ENCODE measurements around the gene SLC5A1.

DNA sequence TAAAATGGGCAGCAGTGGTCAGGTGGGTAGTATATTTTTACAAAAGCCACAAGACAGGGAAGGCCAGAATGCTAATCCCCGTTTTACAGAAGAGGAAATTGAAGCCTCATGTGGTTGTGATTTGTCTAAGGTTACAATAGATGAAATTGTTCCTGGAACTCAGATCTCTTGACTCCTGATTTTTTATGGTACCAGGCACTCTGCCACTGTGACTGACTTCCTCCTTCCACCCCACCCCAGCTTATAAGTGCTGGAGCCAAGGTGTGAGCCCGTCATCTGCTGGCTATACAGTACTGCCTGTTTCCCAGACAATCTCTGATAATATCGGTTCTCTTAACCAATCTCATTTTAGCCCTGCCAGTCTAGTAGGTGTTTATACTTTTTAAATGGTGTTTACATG lies 1.9 kb downstream of the SLC5A1 start:
- TF ChIP-seq, protein P1, sequence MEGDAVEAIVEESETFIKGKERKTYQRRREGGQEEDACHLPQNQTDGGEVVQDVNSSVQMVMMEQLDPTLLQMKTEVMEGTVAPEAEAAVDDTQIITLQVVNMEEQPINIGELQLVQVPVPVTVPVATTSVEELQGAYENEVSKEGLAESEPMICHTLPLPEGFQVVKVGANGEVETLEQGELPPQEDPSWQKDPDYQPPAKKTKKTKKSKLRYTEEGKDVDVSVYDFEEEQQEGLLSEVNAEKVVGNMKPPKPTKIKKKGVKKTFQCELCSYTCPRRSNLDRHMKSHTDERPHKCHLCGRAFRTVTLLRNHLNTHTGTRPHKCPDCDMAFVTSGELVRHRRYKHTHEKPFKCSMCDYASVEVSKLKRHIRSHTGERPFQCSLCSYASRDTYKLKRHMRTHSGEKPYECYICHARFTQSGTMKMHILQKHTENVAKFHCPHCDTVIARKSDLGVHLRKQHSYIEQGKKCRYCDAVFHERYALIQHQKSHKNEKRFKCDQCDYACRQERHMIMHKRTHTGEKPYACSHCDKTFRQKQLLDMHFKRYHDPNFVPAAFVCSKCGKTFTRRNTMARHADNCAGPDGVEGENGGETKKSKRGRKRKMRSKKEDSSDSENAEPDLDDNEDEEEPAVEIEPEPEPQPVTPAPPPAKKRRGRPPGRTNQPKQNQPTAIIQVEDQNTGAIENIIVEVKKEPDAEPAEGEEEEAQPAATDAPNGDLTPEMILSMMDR (IDR thresholded peaks at IDR 0.05) = no peak
- TF ChIP-seq POLR2A (IDR thresholded peaks at IDR 0.05) (no peak), POLR2AphosphoS5 (IDR thresholded peaks at IDR 0.05) (no peak), EP300 (IDR thresholded peaks at IDR 0.05) (no peak)

All from gastroesophageal sphincter (tissue), 3 donors.